Measurements from ENCODE around the gene SLC22A1. TPM values are rescaled to one million over a fixed set of nuclear protein-coding genes. Genes with fewer than 3 reads are reported as not detected.
"Not testable (repeated sequence)": the region's sequence is repeated elsewhere in the genome, so short reads cannot be mapped to it uniquely, and the experiment has no call there.

The SLC22A1 gene
- total RNA-seq, 1 experiment from 2014 or later: not detected

GRCh38 chr6:160093061-160093460 is 28.6 kb upstream of the SLC22A1 start:
- DNase-seq (ENCODE audit: low spot score): no peak

GRCh38 chr6:160093946-160094345 is 27.7 kb upstream of the SLC22A1 start:
- DNase-seq (ENCODE audit: low spot score): no peak

GRCh38 chr6:160095146-160095845 is 26.3 kb upstream of the SLC22A1 start:
- DNase-seq (ENCODE audit: low spot score): no peak

- DNase-seq (ENCODE audit: low spot score): no peak
Observed at GRCh38 chr6:160101277-160102205, 20.1 kb upstream of the SLC22A1 start.

- no peak for DNase-seq (ENCODE audit: low spot score)
Observed at GRCh38 chr6:160102399-160102798, 19.2 kb upstream of the SLC22A1 start.

- DNase-seq (ENCODE audit: low spot score): peak; percentile 21
Observed at GRCh38 chr6:160102956-160103824, 18.4 kb upstream of the SLC22A1 start.

GRCh38 chr6:160103825-160104100 is 17.9 kb upstream of the SLC22A1 start:
- no peak for DNase-seq (ENCODE audit: low spot score)

GRCh38 chr6:160104821-160105517 is 16.6 kb upstream of the SLC22A1 start:
- no peak for DNase-seq (ENCODE audit: low spot score)

GRCh38 chr6:160106010-160106409 is 15.6 kb upstream of the SLC22A1 start:
- no peak for DNase-seq (ENCODE audit: low spot score)

- no peak for DNase-seq (ENCODE audit: low spot score)
Observed at GRCh38 chr6:160106701-160107100, 14.9 kb upstream of the SLC22A1 start.

- no peak for DNase-seq (ENCODE audit: low spot score)
Observed at GRCh38 chr6:160108077-160108476, 13.5 kb upstream of the SLC22A1 start.

GRCh38 chr6:160110586-160111123 is 11.0 kb upstream of the SLC22A1 start:
- DNase-seq (ENCODE audit: low spot score): no peak

- no peak for DNase-seq (ENCODE audit: low spot score)
Observed at GRCh38 chr6:160111806-160112205, 9.8 kb upstream of the SLC22A1 start.

- no peak for DNase-seq (ENCODE audit: low spot score)
Observed at GRCh38 chr6:160112628-160113299, 8.9 kb upstream of the SLC22A1 start.

GRCh38 chr6:160114536-160114935 is 7.1 kb upstream of the SLC22A1 start:
- not testable (repeated sequence) for DNase-seq (ENCODE audit: low spot score)

- DNase-seq (ENCODE audit: low spot score): no peak
Observed at GRCh38 chr6:160115421-160115820, 6.2 kb upstream of the SLC22A1 start.

GRCh38 chr6:160116411-160116810 is 5.2 kb upstream of the SLC22A1 start:
- no peak for DNase-seq (ENCODE audit: low spot score)

GRCh38 chr6:160117137-160117536 is 4.5 kb upstream of the SLC22A1 start:
- DNase-seq (ENCODE audit: low spot score): no peak

- no peak for DNase-seq (ENCODE audit: low spot score)
Observed at GRCh38 chr6:160118620-160119229, 2.9 kb upstream of the SLC22A1 start.

- no peak for DNase-seq (ENCODE audit: low spot score)
Observed at GRCh38 chr6:160120087-160120486, 1.5 kb upstream of the SLC22A1 start.

Data from H4 (cell line).